Measurements from ENCODE around the gene PPFIBP1. TPM values are rescaled to one million over a fixed set of nuclear protein-coding genes. Genes with fewer than 3 reads are reported as not detected.
A peak's percentile ranks its signal among the peaks of the same experiment; 100 is the strongest.

The PPFIBP1 gene
- total and polyA plus RNA-seq, 2 of the 8 experiments (the other 6 are each of a cell fraction or from before 2014, with no cell fraction given): 7.7 to 31.3 TPM

DNA sequence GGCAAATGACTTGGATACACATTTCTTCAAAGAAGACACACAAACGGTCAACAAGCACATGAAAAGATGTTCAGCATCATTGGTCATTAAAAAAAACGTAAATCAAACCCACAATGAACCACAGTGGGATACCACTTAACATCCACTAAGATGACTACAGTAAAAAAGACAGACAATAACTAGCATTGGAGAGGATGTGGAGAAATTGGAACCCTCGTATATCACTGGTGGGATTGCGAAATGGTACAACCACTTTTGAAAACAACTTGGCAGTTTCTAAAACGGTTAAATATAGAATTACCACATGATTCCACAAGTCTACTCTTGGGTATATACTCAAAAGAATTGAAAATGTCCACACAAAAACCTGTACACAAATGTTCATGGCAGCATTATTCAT is 25.2 kb upstream of the PPFIBP1 start:
- CTCF ChIA-PET (ENCODE audit: partially characterized antibody): no interaction called here
- Histone ChIP-seq H3K79me1 (ENCODE audit: low read depth, low read length) (no peaks in the 10 kb centered on the region), H2BK20ac (ENCODE audit: low read length) (no peak overlapping the region), H4K8ac (ENCODE audit: extremely low read depth, insufficient read depth, low read length) (no peak overlapping the region), H4K91ac (replicated peaks; ENCODE audit: insufficient read length, low read length) (no peak overlapping the region), H3K18ac (ENCODE audit: extremely low read depth, low read length) (no peak overlapping the region), H2BK15ac (ENCODE audit: low read length) (no peak overlapping the region), H3K27me3 (replicated peaks in 1 of 4; ENCODE audit: control insufficient read depth in 3 of 4, extremely low read depth in 1 of 4, insufficient read depth in 3 of 4, low read length in 3 of 4) (no peaks in the 10 kb centered on the region), H3K27ac (ENCODE audit: low read depth, low read length) (no peak overlapping the region), H3K4me1 (replicated peaks in 1 of 4; ENCODE audit: control insufficient read depth in 3 of 4, insufficient read depth in 4 of 4, low read length in 3 of 4) (no peaks in the 10 kb centered on the region), H3K36me3 (ENCODE audit: control insufficient read depth in 2 of 4, insufficient read depth in 4 of 4, low read length in 3 of 4) (no peaks in the 10 kb centered on the region), H4K20me1 (replicated peaks in 1 of 2; ENCODE audit: control insufficient read depth in 1 of 2, insufficient read depth in 2 of 2, low read length in 2 of 2) (no peaks in the 10 kb centered on the region), H2BK120ac (replicated peaks; ENCODE audit: low read depth, low read length) (no peak overlapping the region), H3K23ac (ENCODE audit: insufficient read length) (no peak overlapping the region), H3K9ac (replicated peaks in 1 of 4; ENCODE audit: extremely low read depth in 1 of 4, low read depth in 3 of 4, low read length in 3 of 4) (no peak overlapping the region), H3K79me2 (ENCODE audit: control insufficient read depth in 1 of 2, insufficient read depth in 2 of 2, low read length in 2 of 2) (no peaks in the 10 kb centered on the region), H2BK12ac (ENCODE audit: low read depth, low read length) (no peak overlapping the region), H3K9me3 (ENCODE audit: insufficient read depth in 2 of 2, low read depth in 1 of 2, low read length in 1 of 2) (no peaks in the 10 kb centered on the region), H3K4me3 (ENCODE audit: extremely low read depth in 1 of 4, insufficient read depth in 2 of 4, low read depth in 3 of 4, low read length in 4 of 4) (no peak overlapping the region), H3K23me2 (ENCODE audit: low read depth, low read length) (no peaks in the 10 kb centered on the region), H3K14ac (ENCODE audit: insufficient read length) (no peak overlapping the region), H2BK5ac (ENCODE audit: low read depth, low read length) (no peak overlapping the region), H2AFZ (ENCODE audit: low read length) (no peak overlapping the region), H3K4ac (replicated peaks; ENCODE audit: insufficient read length, low read depth, low read length) (no peak overlapping the region), H4K5ac (ENCODE audit: insufficient read length, low read depth, low read length) (no peak overlapping the region), H3K4me2 (ENCODE audit: insufficient read depth in 1 of 2, low read depth in 2 of 2, low read length in 2 of 2) (no peak overlapping the region), H2AK5ac (ENCODE audit: low read depth, low read length) (no peak overlapping the region), H3K56ac (replicated peaks; ENCODE audit: insufficient read length, low read depth, low read length) (no peak overlapping the region)
- TF ChIP-seq CREB1 (IDR thresholded peaks at IDR 0.05): no peak
- TF ChIP-seq SIX5 (IDR thresholded peaks at IDR 0.05; ENCODE audit: low read depth, low read length): no peak
- 0 out of 2 replicates have a peak, but pooled peaks have one; percentile 45 for TF ChIP-seq CEBPB (IDR thresholded peaks at IDR 0.05; ENCODE audit: low read depth, low read length)
- WGBS, 2 experiments (ENCODE audit: extremely low coverage in 1 of 2, insufficient coverage in 1 of 2, insufficient read length in 1 of 2, insufficient replicate concordance in 2 of 2, low coverage in 1 of 2, low lambda C conversion rate in 2 of 2, missing lambda C conversion rate in 1 of 2): 88% methylated on average over 5 of the region's 5 CpGs; no CpG with 5 or more reads in 1 of the 2 experiments
- POLR2A ChIA-PET (ENCODE audit: partially characterized antibody): no interaction called here
- no peak for FAIRE-seq
- DNase-seq (ENCODE audit: low read depth in 1 of 2, low spot score in 2 of 2): no peak

All from H1 (cell line).